C4-2B (cell line): ENCODE data around the gene SGSM2.

Source experiments
- CTCF ChIP-seq: fragments of 450-650 bp; conservative IDR thresholded peaks from 2 replicates; pipeline ENCODE4 v1.5.1; 2017; ENCODE audit warnings: mild to moderate bottlenecking
- ZFX ChIP-seq: fragments of 450-650 bp; IDR thresholded peaks from 2 replicates; pipeline ENCODE4 v1.6.1; 2017

- TF ChIP-seq CTCF: no peak
- no peak for TF ChIP-seq ZFX
Observed at GRCh38 chr17:2423271-2423670, 86.0 kb downstream of the SGSM2 start.
